Keratinocyte (primary cell): ENCODE data around the gene SMYD3. TPM values are rescaled to one million over a fixed set of nuclear protein-coding genes. Genes with fewer than 3 reads are reported as not detected.

ENCODE experiments used
- DNase-seq: peaks from one replicate; pipeline ENCODE4 v3.0.0-alpha.2; 2011; ENCODE audit warnings: low read depth, missing footprints, low spot score
- FAIRE-seq: peaks from 2 replicates; lab custom pipeline; 2011; peaks lifted over from hg19 to GRCh38; lab: Jason Lieb, UNC
- H2AFZ ChIP-seq: 2 replicates; pipeline ENCODE4 v1.6.0; 2012; ENCODE audit warnings: low read length, control low read depth, inconsistent platforms; ENCODE audit not compliant: control insufficient read depth
- H3K27ac ChIP-seq: 2 replicates; pipeline ENCODE4 v1.5.1; 2011; ENCODE audit warnings: low read length; ENCODE audit not compliant: control insufficient read depth, insufficient read depth
- H3K27me3 ChIP-seq: 3 replicates; pipeline ENCODE4 v1.6.0; 2011; ENCODE audit warnings: low read length; ENCODE audit not compliant: control insufficient read depth, insufficient read depth; ENCODE audit errors: extremely low read depth
- H3K36me3 ChIP-seq, 2 experiments: 2 replicates in 1 of 2; 3 replicates in 1 of 2; pipeline ENCODE4 v1.5.1; 2011; ENCODE audit warnings: low read length in 2 of 2, mild to moderate bottlenecking in 1 of 2; ENCODE audit not compliant: control insufficient read depth in 2 of 2, insufficient read depth in 2 of 2; ENCODE audit errors: extremely low read depth in 1 of 2
- H3K4me1 ChIP-seq: 3 replicates; pipeline ENCODE4 v1.5.1; 2011; ENCODE audit warnings: low read length; ENCODE audit not compliant: control insufficient read depth, insufficient read depth; ENCODE audit errors: extremely low read depth
- H3K4me2 ChIP-seq: 3 replicates; pipeline ENCODE4 v1.6.0; 2011; ENCODE audit warnings: low read depth, low read length; ENCODE audit not compliant: control insufficient read depth, insufficient read depth; ENCODE audit errors: extremely low read depth
- H3K4me3 ChIP-seq, 3 experiments: fragments of 200-600 bp in 1 of 3; sonication (generic) in 1 of 3; 2 replicates in 2 of 3; 3 replicates in 1 of 3; pipeline ENCODE4 v1.5.1; 2011 to 2016; ENCODE audit warnings: low read length in 3 of 3, mild to moderate bottlenecking in 3 of 3, control low read depth in 2 of 3, inconsistent platforms in 1 of 3, low read depth in 1 of 3, mixed read lengths in 1 of 3, mixed run types in 1 of 3, moderate library complexity in 1 of 3; ENCODE audit not compliant: control insufficient read depth in 2 of 3, insufficient read depth in 2 of 3; ENCODE audit errors: extremely low read depth in 1 of 3
- H3K79me2 ChIP-seq: 2 replicates; pipeline ENCODE4 v1.6.0; 2012; ENCODE audit warnings: low read length; ENCODE audit not compliant: control insufficient read depth, insufficient read depth
- H3K9ac ChIP-seq: 3 replicates; pipeline ENCODE4 v1.6.0; 2011; ENCODE audit warnings: low read length; ENCODE audit not compliant: control insufficient read depth, insufficient read depth; ENCODE audit errors: extremely low read depth
- H3K9me1 ChIP-seq: 3 replicates; pipeline ENCODE4 v1.6.0; 2011; ENCODE audit warnings: low read length; ENCODE audit not compliant: control insufficient read depth, insufficient read depth; ENCODE audit errors: extremely low read depth
- H3K9me3 ChIP-seq: 2 replicates; pipeline ENCODE4 v1.5.1; 2012; ENCODE audit warnings: low read depth, low read length; ENCODE audit not compliant: control insufficient read depth
- H4K20me1 ChIP-seq: 3 replicates; pipeline ENCODE4 v1.6.0; 2011; ENCODE audit warnings: low read length; ENCODE audit not compliant: control insufficient read depth, insufficient read depth; ENCODE audit errors: extremely low read depth
- EZH2 ChIP-seq: IDR thresholded peaks from one replicate; pipeline ENCODE4 v1.6.1; 2012; ENCODE audit warnings: inconsistent platforms, mild to moderate bottlenecking, low read length, moderate library complexity
- dilution Hi-C: fragments of 300-500 bp; cut with MboI; formaldehyde crosslinking; loops from one replicate; pipeline ENCODE4 v1.7.0; 2020; ENCODE audit warnings: low sequenced_read_pairs; ENCODE audit not compliant: extremely low pct_ligation_motif_present
- polyA plus RNA-seq, 5 experiments: library from polyadenylated mRNA; depleted of rRNA in 3 of 5; stranded (reverse) in 3 of 5; stranded (forward) in 1 of 5; unstranded in 1 of 5; fragments of >200 nt; gene quantifications; 1 replicate in 1 of 5; 2 replicates in 3 of 5; 3 replicates in 1 of 5; pipeline versions ENCODE4 v1.2.1 to v1.2.3, GENCODE V29; 2011 to 2012; ENCODE audit warnings: missing spikeins in 2 of 5, low read depth in 1 of 5, low replicate concordance in 1 of 5
- TF ChIP-seq, protein P1 (sequence below), 3 experiments: IDR thresholded peaks in 1 of 3; conservative IDR thresholded peaks in 1 of 3; optimal IDR thresholded peaks in 1 of 3; 2 replicates in 2 of 3; 3 replicates in 1 of 3; pipeline versions ENCODE3 to v1.5.1; 2011; ENCODE audit warnings: low read length in 3 of 3, mild to moderate bottlenecking in 3 of 3, moderate library complexity in 2 of 3, control low read depth in 1 of 3, inconsistent platforms in 1 of 3; ENCODE audit not compliant: insufficient read depth in 2 of 3; ENCODE audit errors: extremely low read depth in 1 of 3

The SMYD3 gene
- polyA plus RNA-seq, 1 donor (not counting 4 experiments of a cell fraction or from before 2014, with no cell fraction given): 31.0 TPM

DNA sequence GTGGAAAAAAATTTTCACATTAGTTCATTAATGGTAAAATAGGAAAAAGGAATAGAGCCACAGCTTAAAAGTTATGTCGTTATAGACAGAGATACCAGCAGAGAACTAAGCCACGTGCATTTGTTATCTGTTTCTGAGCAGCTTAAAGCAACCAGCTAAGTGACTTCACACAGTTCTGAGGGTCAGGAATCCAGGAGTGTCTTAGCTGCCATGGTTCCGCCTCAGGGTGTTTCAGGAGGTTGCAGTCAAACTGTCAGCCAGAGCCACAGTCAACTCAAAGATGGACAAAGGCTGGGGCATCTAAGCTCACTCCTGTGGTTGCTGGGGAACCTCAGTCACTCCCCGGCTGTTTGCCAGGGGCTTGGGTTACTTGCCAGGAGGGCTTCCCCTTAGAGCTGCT lies 515.8 kb downstream of the SMYD3 start:
- dilution Hi-C loops: no loop called here

DNA sequence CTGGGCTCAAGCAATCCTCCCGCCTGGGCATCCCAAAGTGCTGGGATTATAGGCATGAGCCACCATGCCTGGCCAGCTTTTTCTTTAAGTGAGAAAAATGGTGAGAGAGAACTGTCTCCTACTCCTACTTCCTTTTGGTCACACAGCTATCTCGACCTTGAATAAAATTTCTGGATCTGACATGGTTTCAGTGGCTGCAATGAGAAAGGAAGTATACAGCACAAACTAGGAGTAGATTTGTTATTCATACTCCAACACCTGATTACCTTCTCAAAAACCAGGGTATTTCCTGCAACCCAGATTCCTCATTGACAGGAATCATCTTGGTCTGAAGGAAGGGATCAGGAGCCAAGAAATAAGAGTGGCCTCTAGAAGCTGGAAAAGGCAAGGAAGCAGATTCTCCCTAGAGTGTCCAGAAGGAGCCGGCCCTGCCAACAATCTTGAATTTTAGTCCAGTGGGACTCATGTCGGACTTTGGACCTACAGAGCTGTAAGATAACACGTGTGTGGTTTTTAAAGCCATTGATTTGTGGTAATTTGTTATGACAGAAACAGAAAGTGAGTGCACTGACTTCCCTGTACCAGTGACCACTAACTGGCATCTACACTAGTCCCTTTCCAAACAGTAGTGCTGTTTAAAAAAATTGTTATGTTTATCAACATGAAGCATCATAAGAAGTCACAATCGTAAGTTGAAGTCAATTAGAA lies 516.6 kb downstream of the SMYD3 start:
- dilution Hi-C loops: no loop called here
- Histone ChIP-seq H3K27ac (no peak overlapping the region), H3K4me3 (no peak overlapping the region), H3K9ac (no peak overlapping the region), H4K20me1 (no peaks in the 10 kb centered on the region), H3K4me2 (no peak overlapping the region), H2AFZ (no peak overlapping the region), H3K36me3 (no peaks in the 10 kb centered on the region), H3K27me3 (no peaks in the 10 kb centered on the region), H3K4me1 (peaks cover 14% of the 10 kb centered on the region), H3K9me1 (no peaks in the 10 kb centered on the region), H3K79me2 (no peaks in the 10 kb centered on the region), H3K9me3 (no peaks in the 10 kb centered on the region)
- no peak for DNase-seq
- TF ChIP-seq, protein P1, sequence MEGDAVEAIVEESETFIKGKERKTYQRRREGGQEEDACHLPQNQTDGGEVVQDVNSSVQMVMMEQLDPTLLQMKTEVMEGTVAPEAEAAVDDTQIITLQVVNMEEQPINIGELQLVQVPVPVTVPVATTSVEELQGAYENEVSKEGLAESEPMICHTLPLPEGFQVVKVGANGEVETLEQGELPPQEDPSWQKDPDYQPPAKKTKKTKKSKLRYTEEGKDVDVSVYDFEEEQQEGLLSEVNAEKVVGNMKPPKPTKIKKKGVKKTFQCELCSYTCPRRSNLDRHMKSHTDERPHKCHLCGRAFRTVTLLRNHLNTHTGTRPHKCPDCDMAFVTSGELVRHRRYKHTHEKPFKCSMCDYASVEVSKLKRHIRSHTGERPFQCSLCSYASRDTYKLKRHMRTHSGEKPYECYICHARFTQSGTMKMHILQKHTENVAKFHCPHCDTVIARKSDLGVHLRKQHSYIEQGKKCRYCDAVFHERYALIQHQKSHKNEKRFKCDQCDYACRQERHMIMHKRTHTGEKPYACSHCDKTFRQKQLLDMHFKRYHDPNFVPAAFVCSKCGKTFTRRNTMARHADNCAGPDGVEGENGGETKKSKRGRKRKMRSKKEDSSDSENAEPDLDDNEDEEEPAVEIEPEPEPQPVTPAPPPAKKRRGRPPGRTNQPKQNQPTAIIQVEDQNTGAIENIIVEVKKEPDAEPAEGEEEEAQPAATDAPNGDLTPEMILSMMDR (optimal IDR thresholded peaks at IDR 0.05 in 1 of 3, IDR thresholded peaks at IDR 0.05 in 1 of 3, conservative IDR thresholded peaks at IDR 0.05 in 1 of 3; ENCODE audit: extremely low read depth in 1 of 3, insufficient read depth in 2 of 3, low read length in 3 of 3): no peak
- no peak for TF ChIP-seq EZH2
- FAIRE-seq: no peak

More for the DNA sequence above, 515.8 kb downstream of the SMYD3 start:
- H3K9me1 ChIP-seq: no peaks in the 10 kb centered on the region
- H3K79me2 ChIP-seq: no peaks in the 10 kb centered on the region
- no peak overlapping the region for H3K27ac ChIP-seq
- TF ChIP-seq, protein P1 (optimal IDR thresholded peaks at IDR 0.05 in 1 of 3, IDR thresholded peaks at IDR 0.05 in 1 of 3, conservative IDR thresholded peaks at IDR 0.05 in 1 of 3; ENCODE audit: extremely low read depth in 1 of 3, insufficient read depth in 2 of 3, low read length in 3 of 3): no peak
- TF ChIP-seq EZH2: no peak
- no peaks in the 10 kb centered on the region for H4K20me1 ChIP-seq
- H3K9me3 ChIP-seq: no peaks in the 10 kb centered on the region
- H3K27me3 ChIP-seq: no peaks in the 10 kb centered on the region
- H2AFZ ChIP-seq: no peak overlapping the region
- no peak overlapping the region for H3K9ac ChIP-seq
- H3K4me3 ChIP-seq: no peak overlapping the region
- H3K4me2 ChIP-seq: no peak overlapping the region
- peaks cover 11% of the 10 kb centered on the region for H3K4me1 ChIP-seq
- no peak for FAIRE-seq
- no peaks in the 10 kb centered on the region for H3K36me3 ChIP-seq
- no peak for DNase-seq
